Fibroblast of mammary gland (primary cell): Measurements from ENCODE around the gene SOX12.

Experiments
- DNase-seq: peaks from one replicate; pipeline ENCODE4 v3.0.0-alpha.2; 2010; ENCODE audit warnings: low read depth
- H3K4me3 ChIP-seq: 2 replicates; pipeline ENCODE4 v1.5.1; 2011; ENCODE audit warnings: low read depth, mild to moderate bottlenecking, low read length, moderate library complexity; ENCODE audit not compliant: control insufficient read depth
- CTCF ChIP-seq: conservative IDR thresholded peaks from 2 replicates; pipeline ENCODE4 v1.5.1; 2011; ENCODE audit warnings: low read depth, low read length, inconsistent platforms; ENCODE audit not compliant: control insufficient read depth, insufficient read depth

Gene SOX12

GRCh38 chr20:295804-296203 is 29.5 kb upstream of the SOX12 start:
- no peak for TF ChIP-seq CTCF
- DNase-seq, result no peak
- H3K4me3 ChIP-seq, result no peak overlapping the region

GRCh38 chr20:297098-297924 is 28.0 kb upstream of the SOX12 start, which contains the start of gene ZCCHC3:
Gene ZCCHC3 (plus strand): TSS chr20:297570. CDS start chr20:297587, 17 bp downstream.
- peak; percentile 93 for DNase-seq
- TF ChIP-seq CTCF, result no peak
- H3K4me3 ChIP-seq, result peak within 1 kb of the TSS; percentile 91

- H3K4me3 ChIP-seq, result peak overlapping the region; percentile 91
- TF ChIP-seq CTCF, result no peak
- peak; percentile 74 for DNase-seq
Measured at GRCh38 chr20:297925-298775, 27.2 kb upstream of the SOX12 start.

GRCh38 chr20:298776-299391 is 26.5 kb upstream of the SOX12 start:
- DNase-seq, result no peak
- peak overlapping the region; percentile 91 for H3K4me3 ChIP-seq
- TF ChIP-seq CTCF, result no peak

- no peak for DNase-seq
- TF ChIP-seq CTCF, result no peak
- peak overlapping the region; percentile 16 for H3K4me3 ChIP-seq
Measured at GRCh38 chr20:300345-300990, 24.9 kb upstream of the SOX12 start.

- no peak overlapping the region for H3K4me3 ChIP-seq
- TF ChIP-seq CTCF, result no peak
- no peak for DNase-seq
Measured at GRCh38 chr20:301886-302848, 23.2 kb upstream of the SOX12 start.
